Measurements from ENCODE around the gene ELOVL2. TPM values are rescaled to one million over a fixed set of nuclear protein-coding genes. Genes with fewer than 3 reads are reported as not detected.

ELOVL2 gene
- total RNA-seq, 2 donors from 2014 or later, result 0.86 to 1.6 TPM

DNA sequence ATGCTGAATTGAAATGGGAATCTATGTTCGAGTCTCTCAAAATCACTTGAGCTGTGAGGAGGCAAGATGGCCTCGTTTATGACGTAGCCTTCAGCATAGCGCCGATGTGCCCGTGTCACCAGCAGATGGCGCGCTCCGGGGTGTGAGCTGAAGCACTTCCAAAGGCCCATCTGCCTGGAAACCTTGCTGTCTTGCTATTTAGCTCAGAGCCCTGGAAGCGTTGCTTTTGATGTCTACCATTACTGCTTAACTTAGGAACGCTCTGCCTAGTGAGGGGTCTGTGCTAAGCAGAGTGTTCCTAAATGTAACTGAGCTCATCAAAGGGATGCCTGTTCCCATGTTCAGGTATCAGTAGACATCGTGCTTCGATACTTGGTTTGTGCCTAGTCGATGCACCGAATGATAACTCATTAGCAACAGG, 89.5 kb downstream of the ELOVL2 start:
- Histone ChIP-seq H3K4me3 (no peak overlapping the region), H3K9me3 (no peaks in the 10 kb centered on the region), H3K27me3 (no peaks in the 10 kb centered on the region), H3K4me1 (no peaks in the 10 kb centered on the region), H3K36me3 (no peaks in the 10 kb centered on the region), H3K27ac (no peak overlapping the region)
- TF ChIP-seq, protein P1, sequence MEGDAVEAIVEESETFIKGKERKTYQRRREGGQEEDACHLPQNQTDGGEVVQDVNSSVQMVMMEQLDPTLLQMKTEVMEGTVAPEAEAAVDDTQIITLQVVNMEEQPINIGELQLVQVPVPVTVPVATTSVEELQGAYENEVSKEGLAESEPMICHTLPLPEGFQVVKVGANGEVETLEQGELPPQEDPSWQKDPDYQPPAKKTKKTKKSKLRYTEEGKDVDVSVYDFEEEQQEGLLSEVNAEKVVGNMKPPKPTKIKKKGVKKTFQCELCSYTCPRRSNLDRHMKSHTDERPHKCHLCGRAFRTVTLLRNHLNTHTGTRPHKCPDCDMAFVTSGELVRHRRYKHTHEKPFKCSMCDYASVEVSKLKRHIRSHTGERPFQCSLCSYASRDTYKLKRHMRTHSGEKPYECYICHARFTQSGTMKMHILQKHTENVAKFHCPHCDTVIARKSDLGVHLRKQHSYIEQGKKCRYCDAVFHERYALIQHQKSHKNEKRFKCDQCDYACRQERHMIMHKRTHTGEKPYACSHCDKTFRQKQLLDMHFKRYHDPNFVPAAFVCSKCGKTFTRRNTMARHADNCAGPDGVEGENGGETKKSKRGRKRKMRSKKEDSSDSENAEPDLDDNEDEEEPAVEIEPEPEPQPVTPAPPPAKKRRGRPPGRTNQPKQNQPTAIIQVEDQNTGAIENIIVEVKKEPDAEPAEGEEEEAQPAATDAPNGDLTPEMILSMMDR (IDR thresholded peaks at IDR 0.05), result peak; percentile 38 to 73
- DNase-seq (ENCODE audit: low spot score), result peak; percentile 62

DNA sequence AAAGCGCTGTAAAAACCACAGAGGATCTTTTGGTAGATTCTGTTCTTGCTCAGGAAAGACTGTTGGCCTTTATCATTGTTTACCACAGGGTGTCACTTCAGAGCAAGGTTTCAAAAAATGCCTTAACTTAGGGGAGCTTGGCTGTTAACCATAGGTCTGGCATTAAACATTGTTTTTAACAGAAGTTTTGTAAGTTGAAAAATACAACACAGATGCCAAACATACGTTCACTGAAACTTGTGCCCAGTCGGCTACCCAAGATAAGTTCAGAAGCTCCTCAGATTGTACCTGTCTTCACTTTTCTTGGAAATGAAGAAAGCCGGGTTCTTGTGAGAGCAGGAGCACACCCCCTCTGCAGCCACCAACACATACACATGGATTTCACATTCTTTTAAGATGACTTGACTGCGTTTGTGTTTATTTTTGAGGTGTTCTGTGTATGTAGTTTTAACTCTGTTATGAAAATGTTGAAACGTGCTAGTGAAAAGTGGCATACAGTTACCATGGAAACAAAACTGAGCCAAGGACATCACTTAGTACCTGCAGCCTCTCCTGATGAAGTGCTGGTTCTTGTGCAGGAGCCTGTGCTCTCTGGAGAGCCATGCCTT, 92.3 kb downstream of the ELOVL2 start:
- TF ChIP-seq, protein P1 (IDR thresholded peaks at IDR 0.05), result peak in 1 of 2 donors; percentile 63
- Histone ChIP-seq H3K4me1 (no peaks in the 10 kb centered on the region), H3K27ac (no peak overlapping the region), H3K4me3 (no peak overlapping the region), H3K36me3 (no peaks in the 10 kb centered on the region), H3K9me3 (no peaks in the 10 kb centered on the region), H3K27me3 (no peaks in the 10 kb centered on the region)
- DNase-seq (ENCODE audit: low spot score), result no peak

DNA sequence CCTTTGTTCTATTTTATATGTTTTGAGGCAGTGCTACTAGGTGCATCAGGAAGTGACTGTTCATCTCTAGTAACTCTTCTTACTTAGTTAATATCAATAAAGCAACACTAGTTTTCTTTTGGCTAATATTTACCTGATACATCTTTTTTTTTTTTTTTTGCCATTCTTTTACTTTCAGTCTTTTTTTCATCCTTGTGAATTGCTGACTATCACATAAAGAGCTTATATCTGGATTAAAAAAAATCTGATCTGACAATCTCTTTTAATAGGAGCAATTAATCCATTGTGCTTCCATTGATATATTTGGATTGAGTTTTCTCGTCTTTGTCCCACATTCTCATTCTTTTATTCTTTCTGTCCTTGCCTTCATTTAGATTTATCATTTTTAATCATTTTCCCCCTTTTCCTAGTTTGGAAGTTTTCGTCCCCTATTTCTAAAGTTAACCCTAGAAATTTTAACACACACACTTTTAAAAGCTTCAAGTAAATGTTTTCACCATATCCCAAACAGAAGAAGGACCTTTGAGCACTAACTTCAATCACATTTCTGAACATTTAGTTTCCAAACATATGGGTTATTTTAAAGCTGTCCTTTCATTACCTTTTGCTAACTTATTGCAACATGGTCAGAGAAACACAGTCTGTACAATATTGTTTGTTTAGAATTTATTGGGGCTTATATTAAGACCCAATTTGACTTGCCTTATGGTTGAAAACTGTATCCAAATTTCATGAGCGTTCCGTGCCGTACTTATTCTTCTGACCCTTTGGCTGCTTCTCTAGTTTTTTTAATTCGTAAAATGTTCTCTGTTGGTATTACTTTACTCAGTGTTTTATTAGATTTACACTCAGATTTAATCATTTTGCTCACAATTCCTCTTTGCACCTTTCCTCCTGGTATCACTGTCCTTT, 94.3 kb downstream of the ELOVL2 start:
- H3K4me1 ChIP-seq, result no peaks in the 10 kb centered on the region
- no peaks in the 10 kb centered on the region for H3K36me3 ChIP-seq
- no peaks in the 10 kb centered on the region for H3K27me3 ChIP-seq
- DNase-seq (ENCODE audit: low spot score), result no peak
- no peak overlapping the region for H3K27ac ChIP-seq
- TF ChIP-seq, protein P1 (IDR thresholded peaks at IDR 0.05), result no peak
- no peak overlapping the region for H3K4me3 ChIP-seq
- no peaks in the 10 kb centered on the region for H3K9me3 ChIP-seq

DNA sequence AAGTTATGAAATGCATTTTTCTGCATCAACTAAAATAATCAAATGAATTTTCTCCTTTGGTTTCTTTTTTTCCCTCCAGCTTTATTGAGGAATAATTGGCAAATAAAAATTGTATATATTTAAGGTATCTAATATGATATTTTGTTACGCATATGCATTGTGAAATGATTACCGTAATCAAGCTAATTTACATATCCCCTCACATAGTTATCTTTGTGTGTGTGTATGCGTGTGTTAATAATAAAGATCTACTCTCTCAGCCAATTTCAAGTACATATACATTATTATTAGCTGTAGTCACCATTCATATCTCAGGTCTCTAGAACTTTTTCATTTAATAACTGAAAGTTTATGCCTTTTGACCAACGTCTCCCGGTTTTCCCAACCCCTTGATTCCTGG, 96.1 kb downstream of the ELOVL2 start:
- H3K4me1 ChIP-seq, result no peaks in the 10 kb centered on the region
- no peak for DNase-seq (ENCODE audit: low spot score)
- no peak overlapping the region for H3K4me3 ChIP-seq
- H3K36me3 ChIP-seq, result no peaks in the 10 kb centered on the region
- no peaks in the 10 kb centered on the region for H3K27me3 ChIP-seq
- H3K9me3 ChIP-seq, result no peaks in the 10 kb centered on the region
- H3K27ac ChIP-seq, result no peak overlapping the region
- TF ChIP-seq, protein P1 (IDR thresholded peaks at IDR 0.05), result no peak

DNA sequence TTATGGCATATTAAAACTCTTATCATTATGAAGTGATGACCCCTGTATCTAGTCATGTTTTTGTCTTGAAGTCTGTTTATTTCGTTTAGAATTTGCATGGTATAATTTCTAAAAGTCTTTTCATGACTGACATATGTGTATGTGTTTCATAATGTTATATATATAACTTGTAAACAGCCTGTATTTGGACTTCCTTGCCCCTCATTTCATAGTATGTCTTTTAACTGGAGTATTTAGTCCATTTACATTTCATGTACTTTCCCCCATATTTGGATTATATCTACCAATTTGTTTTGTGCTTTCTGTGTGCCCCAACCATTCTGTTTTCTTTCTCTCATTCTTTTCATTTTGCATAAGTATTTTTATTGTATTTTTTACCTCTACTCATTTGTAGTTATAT, 98.3 kb downstream of the ELOVL2 start:
- Histone ChIP-seq H3K27ac (no peak overlapping the region), H3K27me3 (no peaks in the 10 kb centered on the region), H3K4me3 (no peak overlapping the region), H3K9me3 (no peaks in the 10 kb centered on the region), H3K4me1 (no peaks in the 10 kb centered on the region), H3K36me3 (no peaks in the 10 kb centered on the region)
- no peak for DNase-seq (ENCODE audit: low spot score)
- TF ChIP-seq, protein P1 (IDR thresholded peaks at IDR 0.05), result no peak

All from right atrium auricular region (tissue), 2 donors.